T-helper 1 cell treated with Interleukin-12 subunit alpha and Interleukin-12 subunit beta and Interleukin-4 antibody, amounts not matched to agents 30 ng/mL and 1 ng/mL, for 36 hours (primary cell): Measurements from ENCODE around the gene PROSER1. TPM values are rescaled to one million over a fixed set of nuclear protein-coding genes. Genes with fewer than 3 reads are reported as not detected.
"Not testable (repeated sequence)": the region's sequence is repeated elsewhere in the genome, so short reads cannot be mapped to it uniquely, and the experiment has no call there.

Experiments
- intact Hi-C: fragments of 100-400 bp; cut with micrococcal nuclease; formaldehyde crosslinking; loops from one replicate; pipeline ENCODE4 v1.15.1; 2024
- total RNA-seq: library from RNA; stranded (reverse); gene quantifications from 2 replicates; pipeline ENCODE4 v1.2.3, GENCODE V29; 2022

The PROSER1 gene
- total RNA-seq, 1 donor from 2014 or later, result 69.3 TPM

DNA sequence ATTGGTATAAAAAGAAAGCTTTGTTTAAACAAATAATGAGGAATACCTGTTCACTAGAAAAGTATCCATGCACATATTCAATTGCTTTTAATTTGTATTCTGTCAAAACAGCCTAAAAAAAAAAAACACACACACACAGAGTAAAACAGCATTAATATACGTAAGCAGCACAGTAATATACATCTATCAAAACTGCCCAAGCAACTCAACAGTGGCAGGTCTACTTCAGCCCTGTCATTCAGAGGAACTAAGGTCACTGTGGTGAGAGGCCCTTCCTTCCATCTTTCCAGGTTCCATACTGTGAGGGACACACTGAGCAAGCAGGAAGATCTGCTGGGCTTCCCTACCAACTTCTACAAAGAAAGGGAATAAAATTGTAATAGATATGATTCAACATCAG is 3.8 kb downstream of the PROSER1 start:
- intact Hi-C loops, result loop anchor here (10.0 kb wide), 4 partner anchors 921 to 1281 kb away; no protein-coding TSS in a partner anchor

DNA sequence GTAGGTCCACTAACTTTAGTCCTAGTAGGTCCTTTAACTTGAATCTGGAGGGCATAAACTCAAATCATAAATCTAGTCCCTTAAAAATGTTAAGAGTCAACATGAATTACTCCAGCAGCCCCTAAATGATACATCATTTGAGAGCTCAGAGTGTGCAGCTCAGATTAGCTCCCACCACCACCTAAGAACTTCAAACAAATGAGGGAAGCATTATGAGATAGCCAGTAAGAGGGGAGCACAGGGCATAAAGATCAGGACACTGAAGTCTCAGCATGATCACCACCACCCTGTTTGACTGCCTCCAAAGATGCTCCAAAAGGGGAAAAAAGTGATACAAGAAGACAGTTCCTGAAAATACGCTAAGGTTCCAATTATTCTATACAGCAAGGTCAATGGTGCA is 5.7 kb downstream of the PROSER1 start:
- intact Hi-C loops, result loop anchor here (10.0 kb wide), 4 partner anchors 923 to 1283 kb away; no protein-coding TSS in a partner anchor

DNA sequence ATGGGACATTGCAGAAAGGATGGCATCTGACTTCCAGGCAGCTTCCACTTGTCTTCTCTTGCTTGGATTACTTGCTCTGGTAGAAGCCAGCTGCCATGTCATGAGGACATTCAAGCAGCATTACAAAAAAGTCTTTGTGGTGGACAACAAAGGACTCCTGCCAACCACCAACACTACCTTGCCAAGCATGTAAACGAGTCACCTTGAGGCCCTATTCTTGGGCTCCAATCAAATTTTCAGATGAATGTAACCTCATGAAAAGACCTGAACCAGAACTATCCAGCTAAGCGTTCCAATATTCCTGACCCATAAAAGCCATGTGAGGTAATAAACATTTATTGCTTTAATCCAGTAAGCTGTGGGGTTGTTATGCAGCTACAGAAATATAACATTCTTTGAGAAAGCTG is 12.5 kb downstream of the PROSER1 start:
- intact Hi-C loops, result no loop called here

DNA sequence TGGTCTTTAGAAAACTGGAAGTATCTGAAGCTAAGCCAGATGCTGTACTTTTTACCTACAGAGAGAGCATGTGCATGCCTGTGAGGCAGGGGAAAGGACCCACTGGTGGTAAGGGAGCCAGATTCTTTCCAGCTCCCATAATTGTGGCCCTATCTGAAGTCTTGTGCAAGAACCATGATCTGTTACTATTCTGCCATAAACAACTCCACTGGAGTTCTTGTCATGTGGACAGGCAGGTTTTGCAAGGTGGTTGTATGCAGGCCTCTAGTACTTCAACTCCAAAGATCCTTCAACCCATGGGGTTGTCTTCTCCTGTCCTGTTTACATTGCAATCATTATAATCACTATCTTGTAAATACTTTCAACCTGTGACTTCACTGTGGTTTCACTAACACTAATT is 14.1 kb downstream of the PROSER1 start:
- intact Hi-C loops, result no loop called here

DNA sequence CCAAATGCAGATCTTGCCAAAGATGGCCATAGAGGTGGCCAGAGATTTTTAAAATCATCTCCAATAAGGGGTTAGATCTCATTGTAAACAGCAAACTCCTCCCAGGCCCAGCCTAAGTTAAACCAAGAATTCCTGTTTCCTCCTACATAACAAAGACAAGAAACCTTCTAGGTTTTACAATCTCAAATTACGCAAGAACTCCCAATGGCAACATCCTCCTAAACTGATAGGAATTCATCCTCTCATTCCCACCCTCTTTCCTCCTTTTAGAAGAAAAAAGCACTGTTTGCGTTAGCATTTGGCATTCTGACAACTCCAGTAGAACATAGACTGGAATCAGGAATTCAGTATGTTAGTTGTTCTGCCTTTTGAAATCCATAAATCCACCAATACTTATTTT is 14.6 kb downstream of the PROSER1 start:
- intact Hi-C loops, result no loop called here

DNA sequence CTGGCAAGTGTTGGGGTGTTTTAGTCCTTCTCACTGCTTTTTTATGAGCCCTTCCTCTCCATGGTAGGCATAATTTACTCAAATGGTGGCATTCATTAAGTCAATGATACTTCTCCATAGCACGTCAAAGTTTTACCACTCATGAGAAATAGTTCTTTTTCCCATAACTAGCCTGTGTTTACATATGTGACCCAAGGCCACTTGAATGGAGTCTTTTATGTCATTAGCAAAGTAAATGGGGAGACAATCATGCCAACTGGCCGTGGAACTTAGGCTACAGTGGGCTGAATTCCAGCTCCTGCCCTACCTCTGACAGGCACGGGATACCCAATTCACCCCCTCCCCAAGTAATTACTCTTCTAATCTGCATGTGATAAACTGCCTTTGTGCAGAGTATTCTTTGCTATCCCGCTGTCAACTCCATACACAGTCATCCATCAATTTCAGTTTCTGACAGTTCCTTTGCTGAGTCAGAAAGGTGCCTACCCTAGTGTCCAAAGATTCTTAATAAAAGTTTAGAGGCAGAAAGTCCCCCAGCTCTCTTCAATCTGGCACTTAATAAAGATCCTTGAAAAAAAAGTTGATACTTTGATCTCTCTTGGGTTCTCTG is 16.9 kb downstream of the PROSER1 start:
- intact Hi-C loops, result no loop called here

DNA sequence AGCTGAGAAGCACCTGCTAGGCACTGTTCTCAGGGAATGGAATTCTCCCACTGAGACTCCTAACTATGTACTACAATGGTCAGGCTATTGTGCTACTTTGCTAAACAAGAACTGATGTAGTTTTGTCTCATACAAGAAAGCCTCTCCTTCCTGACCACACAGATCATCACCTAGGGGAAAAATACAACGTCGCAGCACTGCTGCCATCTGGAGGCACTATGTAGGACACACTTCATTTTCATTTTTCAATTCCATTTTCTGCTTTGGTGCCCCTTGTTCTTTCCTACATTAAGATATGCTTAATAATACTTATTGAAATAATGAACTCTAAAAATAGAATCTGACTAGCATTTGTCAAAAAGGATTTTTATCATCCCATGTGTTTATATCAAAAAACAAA is 21.1 kb downstream of the PROSER1 start:
- intact Hi-C loops, result loop anchor here (1.0 to 5.0 kb wide), 2 partner anchors 22 to 669 kb away; partner anchors contain the start of genes NHLRC3, PROSER1 and UFM1

DNA sequence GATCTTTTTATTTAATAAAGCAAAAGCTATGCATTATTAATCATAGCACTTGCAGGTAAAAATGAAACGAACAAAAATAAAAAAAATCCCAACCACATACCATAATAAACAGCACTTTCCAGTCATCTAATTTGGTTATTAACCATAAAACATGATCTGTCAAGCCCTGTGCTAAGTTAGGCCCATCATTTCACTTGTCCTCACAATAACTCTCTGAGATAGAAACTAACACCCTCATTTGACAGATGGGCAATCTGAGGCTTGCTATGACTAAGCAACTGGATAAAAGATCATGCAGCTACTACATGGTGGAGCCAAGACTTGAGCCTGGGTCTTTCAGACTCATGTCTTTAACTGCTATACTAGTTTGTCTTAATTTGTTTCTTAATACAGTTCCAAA is 21.8 kb downstream of the PROSER1 start:
- intact Hi-C loops, result loop anchor here (1.0 to 5.0 kb wide), 2 partner anchors 22 to 669 kb away; partner anchors contain the start of genes NHLRC3, PROSER1 and UFM1

DNA sequence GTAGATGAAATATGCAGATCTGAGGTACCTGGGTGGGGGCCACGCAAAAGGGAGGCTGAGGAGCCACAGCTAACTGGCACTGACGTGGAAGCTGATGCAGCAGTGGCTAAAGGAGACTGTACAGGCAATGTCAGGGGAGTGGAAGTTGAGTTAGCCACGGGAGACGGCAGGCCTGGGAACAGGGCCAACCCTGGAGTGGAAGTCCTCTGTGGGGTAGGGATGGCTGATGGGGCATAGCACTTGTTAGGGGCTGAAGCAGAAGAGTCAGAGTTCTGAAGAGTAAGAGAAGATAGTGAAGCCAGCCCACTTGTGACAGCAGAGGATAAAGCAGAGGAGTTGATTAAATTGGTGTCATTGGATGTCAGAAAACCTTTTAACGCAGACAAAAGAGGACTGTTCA is 24.4 kb downstream of the PROSER1 start:
- intact Hi-C loops, result no loop called here

DNA sequence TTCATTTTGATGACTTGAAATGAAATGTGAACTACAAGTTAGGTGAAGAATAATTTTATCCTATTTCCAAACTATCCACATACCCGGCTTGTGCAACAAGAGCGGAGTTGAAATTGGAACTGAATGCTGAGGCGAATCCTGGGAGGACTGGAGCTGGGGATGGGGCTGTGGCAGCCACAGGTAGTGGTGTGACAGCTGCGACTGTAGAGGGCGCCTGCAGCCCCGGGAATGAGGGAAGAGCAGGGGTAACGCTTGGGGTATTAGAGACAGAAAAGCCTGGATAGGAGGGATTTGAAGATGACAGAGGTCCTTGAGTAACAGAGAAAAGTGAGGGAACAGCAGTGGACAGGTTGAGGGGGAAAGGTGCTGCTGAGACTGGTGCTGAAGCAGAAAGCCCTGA is 25.3 kb downstream of the PROSER1 start:
- intact Hi-C loops, result no loop called here

DNA sequence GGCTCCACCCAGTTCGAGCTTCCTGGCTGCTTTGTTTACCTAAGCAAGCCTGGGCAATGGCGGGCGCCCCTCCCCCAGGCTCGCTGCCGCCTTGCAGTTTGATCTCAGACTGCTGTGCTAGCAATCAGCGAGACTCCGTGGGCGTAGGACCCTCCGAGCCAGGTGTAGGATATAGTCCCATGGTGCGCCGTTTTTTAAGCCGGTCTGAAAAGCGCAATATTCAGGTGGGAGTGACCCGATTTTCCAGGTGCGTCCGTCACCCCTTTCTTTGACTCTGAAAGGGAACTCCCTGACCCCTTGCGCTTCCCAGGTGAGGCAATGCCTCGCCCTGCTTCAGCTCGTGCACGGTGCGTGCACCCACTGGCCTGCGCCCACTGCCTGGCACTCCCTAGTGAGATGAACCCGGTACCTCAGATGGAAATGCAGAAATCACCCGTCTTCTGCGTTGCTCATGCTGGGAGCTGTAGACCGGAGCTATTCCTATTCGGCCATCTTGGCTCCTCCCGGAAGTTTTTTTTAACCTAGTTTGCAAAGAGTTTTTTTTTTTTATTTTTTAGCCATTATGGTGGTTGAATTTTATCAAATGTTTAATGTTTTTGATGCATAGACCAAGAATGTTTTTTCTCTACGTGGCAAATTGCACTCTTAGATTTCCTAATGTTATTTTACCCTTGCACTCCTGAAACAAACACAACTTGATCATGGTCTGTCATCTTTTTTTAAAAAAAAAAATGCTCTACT is 31.3 kb downstream of the PROSER1 start:
- intact Hi-C loops, result not testable (repeated sequence)

DNA sequence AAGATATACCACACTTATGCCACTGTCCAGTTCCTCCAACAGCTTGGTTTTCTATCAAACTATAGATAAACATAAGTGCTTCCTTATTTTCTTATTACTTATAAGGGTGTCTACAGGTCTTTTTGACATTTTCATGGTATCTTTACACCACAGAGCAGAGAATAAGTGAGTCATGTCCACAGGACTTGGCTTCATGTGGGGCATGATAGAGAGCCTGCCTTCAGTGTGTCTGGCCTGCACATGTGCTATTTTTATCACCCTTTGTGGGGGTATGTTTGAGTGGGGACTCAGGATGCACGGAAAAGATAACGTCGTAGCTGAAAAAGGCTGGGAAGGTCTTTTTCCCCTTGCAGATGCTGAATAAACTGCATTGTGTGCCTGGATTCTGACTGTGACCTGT is 39.1 kb downstream of the PROSER1 start:
- intact Hi-C loops, result no loop called here

DNA sequence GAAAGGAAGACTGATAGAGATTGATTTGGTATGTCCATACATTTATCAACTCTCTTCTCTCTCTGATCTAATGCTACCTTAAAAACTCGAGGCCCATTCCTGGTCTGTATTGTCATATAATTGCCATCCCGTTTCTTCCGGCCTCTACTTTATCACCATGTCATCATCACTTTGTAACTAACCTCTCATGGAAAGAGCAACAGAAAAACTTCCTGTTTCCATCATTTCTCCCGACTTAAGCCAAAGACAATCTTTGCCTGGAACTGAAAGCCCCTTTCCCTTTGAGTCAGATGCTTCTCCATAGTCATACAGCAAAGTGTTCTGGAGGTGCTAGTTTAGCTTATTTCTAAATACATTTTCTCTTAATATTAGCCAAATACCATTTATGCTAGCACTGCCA is 44.5 kb downstream of the PROSER1 start:
- intact Hi-C loops, result no loop called here

DNA sequence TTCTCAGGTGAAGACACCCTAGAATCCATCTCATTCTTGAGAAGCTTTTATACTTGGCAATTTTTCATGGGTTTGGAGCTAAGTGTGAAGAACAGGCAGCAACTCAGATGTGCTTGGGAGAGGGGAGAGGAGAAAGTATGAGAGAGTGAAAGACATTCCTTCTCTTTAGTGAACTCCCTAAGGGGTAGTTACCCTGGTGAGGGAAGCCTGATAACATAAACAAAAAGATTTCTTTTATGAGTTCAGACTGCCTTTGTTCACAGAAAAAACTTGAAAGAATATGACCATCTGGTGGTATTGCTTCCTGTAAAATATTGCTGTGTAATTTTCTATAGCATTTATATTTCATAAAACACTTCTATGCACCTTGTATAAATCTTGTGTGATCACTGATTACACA is 47.2 kb downstream of the PROSER1 start, which contains the start of gene STOML3:
STOML3 (minus strand) TSS at position 139 of the 400 bp plus-strand sequence; CDS start at position 29, 110 bp downstream.
- intact Hi-C loops, result no loop called here

DNA sequence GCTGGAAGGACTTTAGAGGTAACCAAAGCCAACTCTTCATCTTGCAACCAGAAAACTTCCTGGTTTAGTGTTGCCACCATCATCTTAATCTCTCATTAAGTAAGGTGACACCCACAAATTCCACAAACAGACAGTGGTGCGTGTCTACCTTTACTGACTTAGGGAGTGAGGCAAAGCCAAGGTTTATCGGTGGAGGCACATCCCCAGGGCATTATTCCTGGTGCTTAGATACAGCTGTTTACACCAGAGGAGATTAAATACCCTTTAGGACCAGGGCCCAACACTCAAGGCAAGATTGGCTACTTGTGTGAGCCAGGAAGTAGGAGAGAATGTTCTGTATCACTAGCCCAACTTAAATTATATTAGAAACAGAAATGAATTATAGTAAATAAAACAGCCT is 56.8 kb downstream of the PROSER1 start:
- intact Hi-C loops, result no loop called here

DNA sequence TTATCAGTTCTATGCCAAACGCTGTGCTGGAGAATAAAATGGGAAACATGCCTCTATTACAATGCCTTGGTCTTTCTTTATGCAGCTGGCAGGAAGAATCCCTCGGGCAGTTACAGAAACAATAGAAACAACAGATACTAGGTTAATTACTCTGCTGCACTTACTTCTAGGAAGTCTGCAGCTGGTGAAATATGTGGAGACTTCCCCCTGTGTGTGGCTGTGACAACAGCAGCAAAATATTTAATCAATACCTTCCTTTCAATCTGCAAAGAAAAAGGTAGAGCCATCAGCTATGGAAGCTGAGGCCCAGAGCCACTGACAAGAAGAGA is 57.2 kb downstream of the PROSER1 start:
- intact Hi-C loops, result no loop called here

DNA sequence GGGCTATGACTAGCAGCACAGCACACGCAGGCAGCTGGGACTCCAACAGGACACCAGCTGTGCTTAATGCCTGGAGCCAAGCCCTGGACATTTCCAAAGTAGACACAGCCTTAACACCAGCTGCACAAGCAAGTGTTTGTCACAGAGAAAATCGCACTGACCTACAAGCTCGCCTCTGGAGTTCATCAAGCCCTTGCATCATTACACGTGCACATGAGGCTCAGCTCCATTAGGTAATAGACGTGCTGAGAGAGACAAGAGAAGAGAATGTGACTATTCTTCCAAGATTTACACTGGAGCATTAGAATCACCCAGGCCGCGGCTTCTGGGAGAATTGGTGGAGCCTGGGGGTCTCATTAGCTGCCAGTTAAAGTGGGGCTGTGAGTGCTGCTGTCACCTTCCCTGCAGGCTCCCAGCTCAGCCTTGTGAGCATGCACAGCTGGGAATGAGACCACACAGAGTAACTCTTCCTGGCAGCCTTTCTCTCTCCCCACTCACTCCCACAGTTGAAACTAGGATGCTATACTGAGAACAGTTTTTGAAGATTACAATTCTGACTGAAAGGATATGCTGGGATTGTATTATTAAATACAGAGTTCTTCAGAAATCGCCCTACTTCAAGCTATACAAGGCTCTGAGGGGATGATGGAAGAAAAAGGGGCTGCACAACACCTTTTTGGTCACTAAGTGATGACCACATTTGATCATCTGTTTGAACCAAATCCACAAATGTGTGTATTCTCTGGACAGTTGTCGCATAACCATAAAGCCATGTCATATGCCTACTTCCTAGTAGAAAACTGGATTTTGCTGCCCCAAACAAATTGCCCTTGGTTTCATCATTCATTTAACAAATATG is 57.8 kb downstream of the PROSER1 start:
- intact Hi-C loops, result no loop called here

DNA sequence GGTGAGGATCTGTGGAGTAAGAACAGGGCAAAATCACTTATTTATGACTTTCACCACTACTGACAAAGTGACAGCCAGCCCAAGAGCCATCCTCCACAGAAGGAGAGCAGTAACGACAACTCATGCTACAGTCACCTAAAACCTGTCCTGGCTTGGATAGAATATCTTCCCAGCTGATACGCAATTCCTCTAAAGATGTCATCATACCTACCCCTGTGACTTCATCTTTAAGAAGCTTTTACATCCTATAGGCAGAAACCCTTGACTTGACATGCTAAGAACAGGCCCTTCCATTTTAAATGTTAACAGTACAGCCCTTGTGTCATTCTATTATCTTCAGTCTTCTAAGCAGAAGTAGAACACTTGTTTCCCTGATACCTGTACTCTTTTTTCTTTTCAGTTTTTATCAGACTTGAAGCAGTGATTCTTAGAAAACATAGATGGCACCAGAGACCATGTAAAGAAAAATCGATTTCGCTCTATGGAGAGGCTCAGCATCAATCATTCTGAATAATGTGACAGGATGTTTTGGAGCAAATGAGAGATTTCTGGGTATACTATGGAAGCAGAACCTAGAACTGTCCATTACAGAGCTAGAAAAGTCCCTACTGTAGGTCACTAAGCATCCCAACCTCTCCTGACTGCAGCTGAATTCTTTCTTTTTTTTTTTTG is 67.4 kb downstream of the PROSER1 start:
- intact Hi-C loops, result no loop called here

DNA sequence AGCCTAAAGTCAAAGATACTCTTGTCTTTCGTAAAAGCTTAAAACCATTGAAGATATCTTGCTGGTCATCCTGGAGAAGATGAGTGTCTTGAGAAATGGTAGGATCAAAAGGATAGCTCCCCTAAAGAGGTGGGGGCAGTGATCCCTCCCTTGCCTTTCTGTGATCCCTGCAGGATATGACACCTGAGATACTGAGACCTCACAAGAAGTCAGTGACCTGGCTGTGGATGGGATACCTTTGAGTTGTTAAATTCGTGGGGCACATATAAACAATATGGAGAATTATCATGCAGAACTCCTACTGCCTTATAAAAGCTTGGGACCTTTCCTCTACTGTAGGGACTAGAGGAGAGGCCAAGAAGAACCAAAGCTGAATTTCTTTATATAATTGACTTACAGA is 68.7 kb downstream of the PROSER1 start:
- intact Hi-C loops, result no loop called here

DNA sequence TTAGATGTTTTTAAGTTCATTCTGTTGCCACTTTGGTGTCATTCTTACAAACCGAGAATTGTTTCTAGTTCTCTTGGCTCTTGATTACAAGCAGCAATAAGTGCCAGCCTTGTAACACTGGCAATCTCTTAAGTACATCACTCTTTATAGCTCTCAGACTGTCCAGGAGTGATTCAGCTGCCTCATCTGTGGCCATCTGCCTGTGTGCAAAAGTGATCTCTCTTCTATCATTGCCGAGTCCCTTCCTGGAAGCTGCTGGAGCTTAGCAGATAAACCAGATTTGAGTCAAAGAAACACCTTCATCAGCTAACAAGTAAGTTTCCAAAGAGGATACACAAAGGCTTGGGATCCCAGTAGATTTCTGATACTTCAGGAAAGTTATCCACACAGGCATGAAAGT is 70.4 kb downstream of the PROSER1 start:
- intact Hi-C loops, result no loop called here

DNA sequence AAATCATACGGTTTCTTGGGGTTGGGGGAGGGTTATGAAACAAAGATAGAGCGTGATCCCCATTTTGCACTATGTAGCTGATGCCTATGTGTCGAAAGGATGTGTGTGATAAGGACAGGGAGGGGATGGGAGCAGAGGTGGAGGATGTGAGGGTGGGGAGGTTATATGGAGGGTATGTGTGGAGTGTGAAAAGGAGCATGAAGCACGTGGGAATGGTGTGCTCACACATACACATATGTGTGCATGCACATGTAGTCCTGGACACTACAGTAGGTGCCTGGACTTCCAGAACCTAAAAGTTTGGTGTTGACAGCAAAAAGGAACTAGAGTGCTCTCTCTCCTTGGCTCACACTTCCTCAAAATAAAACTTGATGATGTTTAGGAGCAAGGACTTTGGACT is 72.6 kb downstream of the PROSER1 start:
- intact Hi-C loops, result no loop called here
